Ecto neural progenitor cell (in vitro differentiated cells): ENCODE data around the gene AHRR.
"Not testable (repeated sequence)": the region's sequence is repeated elsewhere in the genome, so short reads cannot be mapped to it uniquely, and the experiment has no call there.

ENCODE experiments used
- DNase-seq: peaks from one replicate; pipeline ENCODE4 v3.0.0-alpha.2; 2018; ENCODE audit warnings: low spot score

Gene AHRR

DNA sequence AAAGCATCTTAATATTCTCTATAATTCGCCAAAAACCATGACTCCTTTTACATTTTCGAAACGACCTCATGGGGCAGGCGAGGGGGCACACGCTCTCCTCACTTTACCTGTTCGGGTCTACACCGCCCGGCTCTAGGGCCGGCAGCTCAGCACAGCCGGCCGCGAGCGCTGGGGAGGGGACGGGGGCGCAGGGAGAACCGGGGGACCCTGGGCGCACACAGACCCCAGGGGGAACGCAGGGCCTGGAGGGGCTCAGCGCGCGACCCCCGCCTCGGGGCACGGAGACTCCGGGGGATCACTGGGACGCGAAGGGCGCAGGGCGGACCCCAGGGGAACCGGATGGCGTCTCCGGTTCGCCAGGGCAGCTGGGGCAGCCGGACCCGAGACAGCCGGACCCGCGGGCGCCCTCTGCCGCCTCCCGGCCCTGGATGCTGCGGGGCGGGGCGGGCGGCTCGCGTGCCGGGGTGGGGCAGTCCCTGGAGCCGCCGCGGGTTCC, at the start of gene AHRR:
TSS of gene AHRR (plus strand) at position 485 of the 496 bp plus-strand sequence. CDS start 22,189 bp downstream, outside the sequence.
- peak; percentile 86 for DNase-seq

DNA sequence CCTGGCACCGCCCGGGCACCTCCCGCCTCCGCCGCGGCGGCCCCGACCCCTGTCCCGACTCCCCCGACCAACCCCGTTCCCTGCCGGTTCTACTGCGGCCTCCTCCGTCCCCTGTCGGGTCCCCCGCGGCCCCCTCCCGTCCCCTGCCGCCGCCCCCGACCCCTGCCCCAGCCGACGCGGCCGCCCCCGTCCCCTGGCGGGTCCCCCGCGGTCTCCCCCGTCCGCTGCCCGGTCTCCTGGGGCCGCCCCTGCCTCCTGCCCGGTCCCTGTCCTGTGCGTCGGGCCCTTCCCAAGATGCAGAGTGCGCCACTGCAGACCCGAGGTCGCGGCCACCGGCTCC, 49.7 kb upstream of the AHRR start:
- not testable (repeated sequence) for DNase-seq

DNA sequence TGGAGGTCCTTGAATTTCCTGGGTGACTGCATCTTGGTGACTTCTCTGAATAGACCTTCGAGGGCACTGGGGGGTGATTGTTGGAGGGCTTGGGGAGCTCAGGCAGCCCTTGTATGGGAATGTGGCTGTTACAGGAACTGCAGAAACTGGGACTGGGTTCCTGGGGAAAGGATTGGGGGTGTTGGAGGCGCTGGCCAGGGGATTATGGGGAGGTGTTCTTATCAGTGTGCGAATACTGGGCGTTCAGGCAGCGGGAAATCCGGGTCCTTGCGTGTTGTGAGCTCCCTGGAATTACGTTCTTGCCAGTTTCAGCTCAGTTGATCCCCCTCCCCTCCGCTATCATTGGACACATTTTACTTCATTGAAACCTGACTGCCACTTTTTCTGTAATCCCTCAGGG, 48.4 kb upstream of the AHRR start:
- not testable (repeated sequence) for DNase-seq

DNA sequence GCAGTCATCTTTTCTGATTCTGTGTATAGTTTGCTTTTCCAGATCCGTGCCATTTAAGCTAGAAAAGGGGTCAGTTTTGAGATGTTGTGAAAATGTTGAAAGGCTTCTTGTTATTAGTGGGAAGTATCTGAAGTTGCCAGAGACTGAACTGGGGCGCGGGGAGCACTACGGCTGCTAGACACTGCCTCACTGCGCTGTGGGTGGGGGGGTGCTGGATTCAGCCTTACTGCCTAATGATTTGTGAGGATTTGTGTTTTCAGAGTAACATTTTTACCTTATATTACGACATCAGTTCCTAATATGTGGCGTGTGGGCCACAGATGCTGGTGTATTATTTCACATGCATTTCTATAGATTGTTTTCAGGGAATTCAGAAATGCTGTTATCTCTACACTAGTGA, 48.0 kb upstream of the AHRR start:
- DNase-seq = not testable (repeated sequence)

DNA sequence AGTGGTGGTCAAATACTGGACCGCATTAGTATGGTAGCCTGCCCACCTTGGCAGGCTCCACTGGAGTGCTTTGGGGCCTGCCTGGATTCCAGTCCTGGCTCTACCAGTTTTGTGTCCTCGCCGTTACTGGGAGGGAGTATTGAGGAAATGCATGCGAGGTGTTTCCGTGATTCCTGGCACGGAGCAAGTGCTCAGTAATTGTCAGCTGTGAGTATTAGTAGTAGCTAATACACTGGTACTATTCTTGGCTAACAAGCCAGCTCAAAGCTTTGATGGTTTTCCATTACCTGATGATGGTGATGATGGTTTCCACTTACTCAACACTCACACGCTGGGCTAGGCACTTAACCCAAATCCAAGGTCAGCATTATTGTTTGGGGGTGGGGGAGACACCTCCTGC, 47.2 kb upstream of the AHRR start:
- not testable (repeated sequence) for DNase-seq

DNA sequence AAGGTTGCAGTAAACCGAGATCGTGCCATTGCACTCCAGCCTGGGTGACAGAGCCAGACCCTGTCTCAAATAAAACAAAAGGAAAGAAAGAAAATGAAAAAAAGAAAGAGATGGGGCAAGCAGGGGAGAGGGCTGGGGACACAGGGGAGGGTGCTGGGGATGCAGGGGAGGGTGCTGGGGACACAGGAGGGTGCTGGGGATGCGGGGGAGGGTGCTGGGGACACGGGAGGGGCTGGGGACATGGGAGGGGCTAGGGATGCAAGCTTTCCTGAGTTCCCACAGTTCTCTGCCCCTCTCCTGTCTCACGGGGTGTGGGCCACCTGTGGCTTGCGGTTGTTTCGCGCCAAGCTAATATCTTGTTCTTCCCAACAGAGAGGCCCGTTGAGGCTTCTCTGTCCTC, 42.9 kb upstream of the AHRR start:
- no peak for DNase-seq

DNA sequence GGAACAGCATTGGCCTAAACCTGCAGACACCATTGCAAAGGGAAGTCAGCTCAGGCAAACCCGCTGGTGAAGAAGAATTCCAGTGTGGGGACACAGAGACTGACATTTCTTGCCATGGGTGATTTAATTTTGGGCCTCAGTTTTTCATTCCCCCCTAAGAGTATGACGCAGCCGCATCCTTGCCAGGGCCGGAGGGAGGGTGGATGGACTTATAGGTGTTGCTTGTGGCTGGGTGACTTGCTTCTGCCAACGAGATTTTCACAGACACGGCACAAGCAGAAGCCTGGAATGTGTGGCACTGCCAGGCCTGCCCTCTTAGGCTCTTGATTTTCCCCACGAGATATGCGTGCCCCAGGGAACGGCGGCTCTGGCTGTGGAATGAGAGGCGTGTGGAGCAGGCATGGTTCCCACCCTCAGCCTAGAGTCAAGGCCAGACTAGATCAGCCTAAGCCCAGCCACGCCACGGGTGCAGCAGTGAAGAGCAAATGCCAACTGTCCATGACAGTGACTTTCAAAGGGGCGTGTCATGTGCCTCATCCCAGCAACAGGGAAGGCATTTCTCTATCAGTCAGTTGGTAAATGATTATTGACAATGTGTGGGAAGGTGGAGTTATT, 42.4 kb upstream of the AHRR start:
- not testable (repeated sequence) for DNase-seq

DNA sequence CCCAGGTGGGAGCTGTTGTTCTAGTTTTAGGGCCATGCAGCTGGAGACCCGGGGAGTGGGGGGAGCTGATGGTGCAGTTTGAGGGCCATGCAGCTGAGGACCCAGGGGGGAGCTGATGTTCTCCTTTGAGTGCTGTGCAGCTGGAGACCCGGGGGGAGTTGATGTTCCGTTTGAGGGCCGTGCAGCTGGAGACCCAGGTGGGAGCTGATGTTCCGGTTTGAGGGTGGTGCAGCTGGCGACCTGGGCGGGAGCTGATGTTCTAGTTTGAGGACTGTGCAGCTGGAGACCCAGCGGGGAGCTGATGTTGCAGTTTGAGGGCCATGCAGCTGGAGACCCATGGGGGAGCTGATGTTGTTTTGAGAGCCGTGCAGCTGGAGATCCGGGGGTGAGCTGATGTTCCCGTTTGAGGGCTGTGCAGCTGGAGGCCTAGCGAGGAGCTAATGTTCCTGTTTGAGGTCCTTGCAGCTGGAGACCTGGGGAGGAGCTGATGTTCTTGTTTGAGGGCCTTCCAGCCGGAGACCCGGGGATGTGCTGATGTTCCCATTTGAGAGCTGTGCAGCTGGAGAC, 35.4 kb upstream of the AHRR start:
- DNase-seq = no peak

DNA sequence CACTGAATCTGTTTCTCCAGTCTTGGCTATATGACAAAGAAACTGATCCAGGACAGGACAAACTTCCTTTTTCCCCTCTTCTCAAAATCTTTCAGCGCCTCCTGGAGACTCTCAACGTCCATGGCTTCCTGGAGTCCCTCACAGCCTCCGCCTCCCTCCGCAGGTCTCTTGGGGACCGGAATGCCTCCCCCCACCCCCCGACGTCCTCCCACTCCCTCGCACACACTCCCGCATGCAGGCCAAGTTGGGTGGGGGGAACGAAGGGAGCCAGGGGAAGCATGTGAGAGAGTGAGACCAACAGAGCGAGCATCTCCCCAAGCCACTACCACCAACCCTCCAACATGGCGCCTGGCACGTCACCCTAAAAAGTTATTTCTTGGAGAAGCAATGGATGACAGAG, 31.3 kb upstream of the AHRR start:
- DNase-seq = not testable (repeated sequence)

DNA sequence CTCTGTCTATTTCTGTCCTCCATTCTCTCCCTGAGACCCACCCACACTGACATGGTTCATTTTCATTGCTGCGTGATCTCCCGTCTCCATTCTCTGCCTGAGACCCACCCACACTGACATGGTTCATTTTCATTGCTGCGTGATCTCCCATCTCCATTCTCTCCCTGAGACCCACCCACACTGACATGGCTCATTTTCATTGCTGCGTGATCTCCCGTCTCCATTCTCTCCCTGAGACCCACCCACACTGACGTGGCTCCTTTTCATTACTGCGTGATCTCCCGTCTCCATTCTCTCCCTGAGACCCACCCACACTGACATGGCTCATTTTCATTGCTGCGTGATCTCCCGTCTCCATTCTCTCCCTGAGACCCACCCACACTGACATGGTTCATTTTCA, 30.2 kb upstream of the AHRR start:
- DNase-seq = not testable (repeated sequence)

DNA sequence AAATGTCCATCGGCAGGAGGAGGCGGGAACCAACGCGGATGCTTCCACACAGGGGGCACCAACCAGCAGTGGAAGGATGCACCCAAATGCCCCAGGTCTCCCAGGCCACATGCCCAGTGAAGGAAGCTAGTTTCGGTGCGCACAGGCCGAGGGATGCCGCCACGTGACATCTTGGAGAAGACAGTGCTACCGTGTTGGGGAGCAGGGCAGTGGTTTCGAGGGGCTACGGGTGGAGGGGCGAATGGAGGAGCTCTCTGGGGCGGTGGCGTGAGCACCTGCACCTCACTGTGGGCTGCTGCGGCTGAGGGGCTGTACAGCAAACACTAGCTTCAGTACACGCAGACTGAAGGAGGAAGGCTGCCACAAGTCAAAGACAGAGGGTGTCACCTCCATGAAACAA, 26.7 kb upstream of the AHRR start:
- not testable (repeated sequence) for DNase-seq

DNA sequence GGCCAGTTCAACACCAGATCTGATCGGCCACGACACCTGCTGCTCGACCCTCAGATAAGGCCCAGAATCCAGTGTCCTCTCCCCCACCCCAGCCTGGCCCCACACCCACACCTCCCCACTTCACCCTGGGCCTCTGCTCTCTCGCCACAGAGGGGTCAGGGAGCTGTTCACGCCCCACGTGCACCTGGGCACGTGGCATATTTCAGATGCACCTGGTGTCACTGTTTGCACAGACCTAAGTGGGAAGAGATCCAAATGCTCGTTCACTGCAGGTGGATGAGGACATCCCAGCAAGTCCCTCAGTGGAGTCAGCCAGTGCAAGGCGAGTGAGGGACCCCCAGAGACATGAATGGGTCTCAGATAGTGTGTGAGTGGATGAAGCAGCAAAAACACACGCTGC, 25.3 kb upstream of the AHRR start:
- DNase-seq = not testable (repeated sequence)

DNA sequence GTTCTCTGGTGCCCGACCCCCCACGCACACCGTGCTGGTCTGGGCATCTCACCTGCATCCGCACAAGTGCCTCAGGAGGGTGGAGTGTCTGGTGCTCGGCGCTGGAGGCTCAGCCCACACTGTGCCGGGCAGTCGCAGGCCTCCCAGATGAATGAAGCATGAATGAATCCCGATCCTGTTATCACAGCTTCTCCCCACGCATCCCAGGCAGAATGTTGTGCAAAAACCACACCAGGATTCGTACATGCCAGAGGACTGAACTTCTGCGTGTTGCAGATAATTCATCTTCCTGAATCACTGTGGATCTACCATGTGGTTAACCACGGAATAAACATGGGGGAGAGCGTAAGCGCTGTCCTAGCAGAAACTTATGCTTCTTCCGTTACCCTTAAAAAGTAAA, 24.6 kb upstream of the AHRR start:
- not testable (repeated sequence) for DNase-seq

DNA sequence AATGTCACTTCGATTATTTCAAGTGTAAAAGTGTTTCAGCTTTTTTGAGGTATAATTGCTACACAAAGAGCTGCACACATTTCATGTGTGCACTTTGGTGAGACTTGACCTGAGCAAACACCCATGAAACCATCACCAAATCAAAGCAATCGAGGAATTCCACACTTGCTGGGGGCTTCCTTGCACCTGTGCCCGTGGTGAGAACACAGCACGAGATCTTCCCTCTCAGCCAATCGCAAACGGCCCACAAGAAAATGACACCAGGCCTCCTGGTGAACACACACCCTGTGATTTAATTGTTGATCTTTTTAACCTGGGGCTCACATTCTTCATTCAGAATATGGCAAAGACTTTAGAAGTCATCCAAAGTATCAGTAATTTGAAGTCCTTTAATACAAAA, 24.1 kb upstream of the AHRR start:
- DNase-seq = not testable (repeated sequence)

DNA sequence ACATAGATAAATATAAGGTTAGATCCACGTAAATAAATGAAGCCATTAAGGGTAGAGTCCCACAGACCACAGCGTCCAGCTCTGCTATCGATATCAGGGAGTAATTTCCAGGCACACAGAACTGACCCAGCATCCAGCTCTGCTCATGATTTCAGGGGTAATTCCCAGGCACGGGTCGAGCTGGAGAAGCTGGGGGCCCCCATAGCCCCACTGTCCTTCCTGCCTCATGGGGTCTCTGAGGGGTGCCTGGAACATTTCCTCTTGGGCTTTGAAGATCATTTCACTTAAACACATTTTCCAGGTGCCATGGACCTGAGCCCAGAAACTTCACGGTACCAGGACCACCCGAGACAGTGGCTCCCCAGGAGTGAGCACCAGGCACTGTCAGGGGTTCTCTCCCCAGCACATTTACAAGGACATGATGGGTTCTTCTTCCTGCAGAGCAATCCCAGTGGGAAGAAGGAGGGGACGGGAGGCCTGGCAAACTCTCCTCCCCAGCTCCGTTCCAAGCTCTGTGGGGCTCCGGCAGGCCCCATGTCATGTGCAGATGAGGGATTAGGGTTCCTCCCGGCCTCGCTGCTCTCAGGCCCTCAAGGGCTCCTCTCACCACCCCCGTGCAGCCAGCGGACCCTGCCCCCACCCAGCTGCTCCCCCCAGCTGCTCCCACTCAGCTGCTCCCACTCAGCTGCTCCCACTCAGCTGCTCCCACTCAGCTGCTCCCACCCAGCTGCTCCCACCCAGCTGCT, 23.4 kb upstream of the AHRR start:
- DNase-seq = not testable (repeated sequence)

DNA sequence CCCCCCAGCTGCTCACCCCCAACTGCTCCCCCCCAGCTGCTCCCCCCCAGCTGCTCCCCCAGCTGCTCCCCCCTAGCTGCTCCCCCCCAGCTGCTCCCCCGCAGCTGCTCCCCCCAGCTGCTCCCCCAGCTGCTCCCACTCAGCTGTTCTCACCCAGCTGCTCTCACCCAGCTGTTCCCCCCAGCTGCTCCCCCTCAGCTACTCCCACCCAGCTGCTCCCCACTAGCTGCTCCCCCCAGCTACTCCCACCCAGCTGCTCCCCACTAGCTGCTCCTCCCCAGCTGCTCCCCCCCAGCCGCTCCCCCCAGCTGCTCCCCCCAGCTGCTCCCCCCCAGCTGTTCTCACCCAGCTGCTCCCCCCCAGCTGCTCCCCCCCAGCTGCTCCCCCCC, 22.8 kb upstream of the AHRR start:
- DNase-seq = no peak

DNA sequence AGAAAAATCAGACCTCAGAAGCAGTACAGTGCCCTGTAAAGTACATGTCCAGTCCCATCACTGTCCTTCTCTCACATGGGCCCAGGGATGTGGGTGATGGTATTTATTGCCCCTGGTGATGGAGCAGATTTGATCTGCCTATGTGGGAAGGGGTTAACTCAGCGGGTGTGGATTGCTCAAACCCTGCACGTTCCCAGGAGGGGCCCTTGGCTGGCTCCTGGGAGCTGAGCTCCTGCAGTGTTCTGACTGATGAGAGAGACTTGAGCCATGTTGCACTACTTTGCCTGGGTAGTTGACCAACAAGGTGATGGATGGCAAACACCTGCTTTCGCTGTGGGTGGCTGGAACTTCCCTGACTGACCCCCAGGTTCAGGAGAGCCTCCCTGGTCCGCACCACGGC, 21.6 kb upstream of the AHRR start:
- DNase-seq = not testable (repeated sequence)

DNA sequence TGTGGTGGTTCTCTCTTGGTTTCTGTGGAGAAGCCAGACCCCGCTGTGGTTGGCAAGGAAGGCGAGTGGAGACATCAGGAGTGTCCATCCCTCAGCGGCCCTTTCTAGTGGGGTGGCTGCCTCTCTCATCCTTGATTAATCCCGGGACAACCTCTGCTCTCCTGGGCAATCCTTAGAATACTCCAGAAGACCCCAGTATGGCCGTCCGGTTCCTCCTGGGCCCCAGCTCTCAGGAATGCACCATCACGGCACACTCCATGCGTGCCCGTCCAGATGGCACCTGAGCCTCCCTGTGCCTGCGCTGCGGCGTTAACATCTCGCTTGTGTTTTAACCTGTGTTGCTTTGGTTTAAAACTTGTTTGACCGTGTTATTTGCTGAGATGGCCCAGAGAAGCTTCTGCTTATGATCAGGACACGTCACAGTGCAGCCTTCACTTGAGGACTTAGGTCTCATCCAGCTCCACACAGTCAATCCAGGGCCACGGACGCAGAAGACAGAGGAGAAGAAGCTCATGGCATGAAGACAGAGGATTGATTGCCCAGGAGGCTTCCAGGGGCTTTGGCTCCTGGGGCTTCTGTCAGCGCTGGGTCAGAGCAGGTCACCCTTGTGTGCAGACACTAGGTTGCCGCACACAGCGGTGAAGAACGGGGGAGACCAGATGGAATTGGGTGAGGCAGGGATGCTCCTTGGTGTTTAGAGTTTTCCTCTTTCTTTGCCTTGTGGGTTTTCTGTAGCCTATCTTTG, 20.7 kb upstream of the AHRR start:
- not testable (repeated sequence) for DNase-seq

DNA sequence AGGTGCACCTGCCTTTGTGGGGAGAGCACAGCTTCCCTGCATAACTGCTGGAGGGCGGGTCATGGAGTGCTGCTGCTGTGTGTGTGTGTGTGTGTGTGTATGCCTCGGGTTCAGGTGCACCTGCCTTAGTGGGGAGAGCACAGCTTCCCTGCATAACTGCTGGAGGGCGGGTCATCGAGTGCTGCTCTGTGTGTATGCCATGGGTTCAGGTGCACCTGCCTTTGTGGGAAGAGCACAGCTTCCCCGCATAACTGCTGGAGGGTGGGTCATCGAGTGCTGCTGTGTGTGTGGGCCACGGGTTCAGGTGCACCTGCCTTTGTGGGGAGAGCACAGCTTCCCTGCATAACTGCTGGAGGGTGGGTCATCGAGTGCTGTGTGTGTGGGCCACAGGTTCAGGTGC, 19.1 kb upstream of the AHRR start:
- DNase-seq = not testable (repeated sequence)

DNA sequence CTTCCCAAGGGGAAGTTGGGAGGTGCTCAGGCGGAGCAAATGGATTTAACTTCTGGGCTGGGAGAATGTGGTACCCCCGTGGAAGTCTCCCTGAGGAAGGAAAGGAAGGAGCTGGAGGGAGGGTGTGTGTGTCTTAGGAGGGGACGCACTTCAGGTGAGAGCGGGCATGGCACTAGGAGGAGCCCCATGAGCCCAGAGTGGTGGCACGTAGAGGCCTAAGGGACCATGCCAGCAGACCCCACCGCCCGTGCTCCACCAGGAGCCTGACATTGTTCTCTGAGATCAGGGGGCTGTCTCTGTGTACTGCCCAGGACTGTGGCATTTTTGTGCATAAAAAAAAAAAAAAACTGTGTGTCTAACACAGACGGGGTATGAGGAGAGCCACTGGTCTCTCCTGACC, 18.5 kb upstream of the AHRR start:
- DNase-seq = no peak

DNA sequence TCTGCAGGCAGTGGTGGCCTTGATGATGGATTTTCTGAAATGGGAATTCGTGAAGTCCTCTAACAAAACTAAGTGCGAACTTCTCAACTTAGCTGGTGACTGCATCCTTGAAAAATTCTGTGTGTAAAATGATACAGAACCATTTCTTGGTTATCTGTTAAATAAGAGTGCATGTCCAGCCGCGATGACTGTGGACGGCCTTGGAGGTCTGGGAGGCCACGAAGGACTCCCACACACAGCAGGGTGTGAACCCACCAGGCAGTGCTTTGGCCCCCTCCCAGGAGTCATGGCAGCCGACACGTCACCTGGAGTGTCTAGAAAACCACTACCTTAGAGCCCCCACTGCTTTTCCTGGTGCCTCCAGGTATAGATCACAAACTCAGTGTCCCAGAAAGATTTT, 17.8 kb upstream of the AHRR start:
- not testable (repeated sequence) for DNase-seq

DNA sequence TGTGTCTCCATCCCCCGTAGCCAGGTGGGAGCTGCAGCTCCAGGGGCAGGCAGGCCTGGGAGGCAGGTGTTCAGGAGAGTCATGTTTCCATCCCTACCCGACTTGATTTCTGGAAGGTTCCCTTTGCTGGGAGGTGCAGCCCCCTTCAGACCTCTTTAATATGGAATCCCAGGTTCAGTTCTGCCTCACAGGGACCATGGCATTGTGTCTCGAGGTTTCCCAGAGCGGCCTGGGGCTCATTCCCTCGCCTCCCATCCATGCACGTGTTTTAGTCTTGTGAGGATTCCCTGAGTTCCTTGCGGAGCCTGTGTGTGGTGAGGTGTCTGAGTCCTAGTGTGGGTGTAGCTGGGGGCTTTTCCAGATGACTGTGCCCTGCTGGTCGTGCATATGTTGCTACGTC, 16.5 kb upstream of the AHRR start:
- DNase-seq = peak; percentile 25

DNA sequence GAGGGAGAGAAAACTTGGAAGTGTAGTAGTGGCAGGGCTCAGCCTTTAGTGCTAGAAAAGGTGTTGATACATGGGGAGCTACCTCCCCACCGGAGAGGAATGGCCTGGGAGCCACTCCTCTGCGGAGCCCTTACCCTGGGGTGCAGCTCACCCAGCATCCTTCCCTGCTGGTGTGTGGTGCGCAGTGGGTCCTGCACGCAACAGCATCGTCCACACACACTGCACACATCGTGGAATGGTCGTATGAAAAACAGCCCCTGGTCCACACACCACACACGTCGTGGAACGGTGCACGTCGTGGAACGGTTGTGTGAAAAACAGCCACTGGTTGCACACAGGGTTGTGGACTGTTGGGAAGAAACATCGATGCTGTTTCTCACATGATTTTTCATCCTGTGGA, 16.1 kb upstream of the AHRR start:
- peak; percentile 13 for DNase-seq
